Measurements from ENCODE around the gene LMBR1.
"Not testable (repeated sequence)": the region's sequence is repeated elsewhere in the genome, so short reads cannot be mapped to it uniquely, and the experiment has no call there.

Gene LMBR1

DNA sequence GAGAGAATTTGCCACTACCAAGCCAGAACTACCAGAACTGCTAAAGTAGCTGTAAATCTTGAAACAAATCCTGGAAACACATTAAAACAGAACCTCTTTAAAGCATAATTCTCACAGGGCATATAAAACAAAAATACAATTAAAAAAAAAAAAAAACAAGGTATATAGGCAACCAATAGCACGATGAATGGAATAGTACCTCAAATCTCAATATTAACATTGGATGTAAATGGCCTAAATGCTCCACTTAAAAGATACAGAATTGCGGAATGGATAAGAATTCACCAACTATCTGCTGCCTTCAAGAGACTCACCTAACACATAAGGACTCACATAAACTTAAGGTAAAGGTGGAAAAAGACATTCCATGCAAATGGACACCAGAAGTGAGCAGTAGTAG, 17.2 kb downstream of the LMBR1 start:
- TF ChIP-seq, protein P1, sequence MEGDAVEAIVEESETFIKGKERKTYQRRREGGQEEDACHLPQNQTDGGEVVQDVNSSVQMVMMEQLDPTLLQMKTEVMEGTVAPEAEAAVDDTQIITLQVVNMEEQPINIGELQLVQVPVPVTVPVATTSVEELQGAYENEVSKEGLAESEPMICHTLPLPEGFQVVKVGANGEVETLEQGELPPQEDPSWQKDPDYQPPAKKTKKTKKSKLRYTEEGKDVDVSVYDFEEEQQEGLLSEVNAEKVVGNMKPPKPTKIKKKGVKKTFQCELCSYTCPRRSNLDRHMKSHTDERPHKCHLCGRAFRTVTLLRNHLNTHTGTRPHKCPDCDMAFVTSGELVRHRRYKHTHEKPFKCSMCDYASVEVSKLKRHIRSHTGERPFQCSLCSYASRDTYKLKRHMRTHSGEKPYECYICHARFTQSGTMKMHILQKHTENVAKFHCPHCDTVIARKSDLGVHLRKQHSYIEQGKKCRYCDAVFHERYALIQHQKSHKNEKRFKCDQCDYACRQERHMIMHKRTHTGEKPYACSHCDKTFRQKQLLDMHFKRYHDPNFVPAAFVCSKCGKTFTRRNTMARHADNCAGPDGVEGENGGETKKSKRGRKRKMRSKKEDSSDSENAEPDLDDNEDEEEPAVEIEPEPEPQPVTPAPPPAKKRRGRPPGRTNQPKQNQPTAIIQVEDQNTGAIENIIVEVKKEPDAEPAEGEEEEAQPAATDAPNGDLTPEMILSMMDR (IDR thresholded peaks at IDR 0.05; ENCODE audit: low read depth, low read length) = no peak
- Histone ChIP-seq H3K27ac (no peak overlapping the region), H3K27me3 (ENCODE audit: insufficient read depth, low read depth, severe bottlenecking) (no peaks in the 10 kb centered on the region), H3K4me3 (ENCODE audit: low read depth, low read length) (no peak overlapping the region), H3K36me3 (peaks cover 6% of the 10 kb centered on the region), H3K9me3 (ENCODE audit: severe bottlenecking) (peaks cover 6% of the 10 kb centered on the region)
- no peak for DNase-seq

DNA sequence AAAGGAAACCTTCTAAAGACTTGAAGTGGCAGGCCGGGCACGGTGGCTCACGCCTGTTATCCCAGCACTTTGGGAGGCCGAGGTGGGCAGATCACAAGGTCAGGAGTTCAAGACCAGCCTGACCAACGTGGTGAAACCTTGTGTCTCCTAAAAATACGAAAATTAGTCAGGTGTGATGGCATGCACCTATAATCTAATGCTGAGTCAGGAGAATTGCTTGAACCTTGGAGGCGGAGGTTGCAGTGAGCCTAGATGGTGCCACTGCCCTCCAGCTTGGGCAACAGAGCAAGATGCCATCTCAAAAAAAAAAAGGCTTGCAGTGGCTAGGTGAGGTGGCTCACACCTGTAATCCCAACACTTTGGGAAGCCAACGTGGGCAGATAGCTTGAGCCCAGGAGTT, 24.6 kb downstream of the LMBR1 start:
- not testable (repeated sequence) for H3K9me3 ChIP-seq (ENCODE audit: severe bottlenecking); DNase-seq; H3K36me3 ChIP-seq; H3K4me3 ChIP-seq (ENCODE audit: low read depth, low read length); H3K27me3 ChIP-seq (ENCODE audit: insufficient read depth, low read depth, severe bottlenecking); H3K27ac ChIP-seq

DNA sequence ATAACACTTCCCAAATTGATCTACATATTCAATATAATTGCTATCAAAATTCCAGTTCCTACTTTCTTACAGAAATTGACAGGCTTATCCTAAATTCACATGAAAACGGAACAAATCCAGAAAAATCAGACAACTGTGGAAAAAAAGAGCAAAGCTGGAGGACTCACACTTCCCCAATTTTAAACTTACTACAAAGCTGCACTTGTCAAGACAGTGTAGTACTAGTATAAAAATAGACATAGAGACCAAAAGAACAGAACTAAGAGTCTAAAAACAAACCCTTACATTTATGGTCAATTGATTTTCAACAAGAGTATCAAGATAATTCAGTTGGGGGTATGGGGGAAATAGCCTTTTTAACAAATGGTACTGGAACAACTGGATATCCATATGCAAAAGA, 27.5 kb downstream of the LMBR1 start:
- TF ChIP-seq, protein P1 (IDR thresholded peaks at IDR 0.05; ENCODE audit: low read depth, low read length) = no peak
- no peak for DNase-seq
- H3K4me3 ChIP-seq (ENCODE audit: low read depth, low read length) = no peak overlapping the region
- no peaks in the 10 kb centered on the region for H3K9me3 ChIP-seq (ENCODE audit: severe bottlenecking)
- H3K36me3 ChIP-seq = peaks cover 11% of the 10 kb centered on the region
- H3K27ac ChIP-seq = no peak overlapping the region
- H3K27me3 ChIP-seq (ENCODE audit: insufficient read depth, low read depth, severe bottlenecking) = no peaks in the 10 kb centered on the region

DNA sequence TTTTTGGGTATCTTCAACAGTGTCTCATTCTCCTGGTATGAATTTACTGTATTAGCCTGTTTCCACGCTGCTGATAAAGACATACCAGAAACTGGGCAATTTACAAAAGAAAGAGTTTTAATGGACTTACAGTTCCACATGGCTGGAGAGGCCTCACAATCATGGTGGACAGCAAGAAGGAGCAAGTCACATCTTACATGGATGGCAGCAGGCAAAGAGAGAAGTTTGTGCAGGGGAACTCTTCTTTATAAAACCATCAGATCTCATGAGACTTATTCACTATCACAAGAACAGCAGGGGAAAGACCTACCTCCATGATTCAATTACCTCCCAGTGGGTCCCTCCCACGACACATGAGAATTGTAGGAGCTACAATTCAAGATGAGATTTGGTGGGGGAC, 31.0 kb downstream of the LMBR1 start:
- DNase-seq; H3K9me3 ChIP-seq (ENCODE audit: severe bottlenecking); H3K4me3 ChIP-seq (ENCODE audit: low read depth, low read length); H3K27me3 ChIP-seq (ENCODE audit: insufficient read depth, low read depth, severe bottlenecking); H3K27ac ChIP-seq: not testable (repeated sequence)
- H3K36me3 ChIP-seq = peaks cover 12% of the 10 kb centered on the region

DNA sequence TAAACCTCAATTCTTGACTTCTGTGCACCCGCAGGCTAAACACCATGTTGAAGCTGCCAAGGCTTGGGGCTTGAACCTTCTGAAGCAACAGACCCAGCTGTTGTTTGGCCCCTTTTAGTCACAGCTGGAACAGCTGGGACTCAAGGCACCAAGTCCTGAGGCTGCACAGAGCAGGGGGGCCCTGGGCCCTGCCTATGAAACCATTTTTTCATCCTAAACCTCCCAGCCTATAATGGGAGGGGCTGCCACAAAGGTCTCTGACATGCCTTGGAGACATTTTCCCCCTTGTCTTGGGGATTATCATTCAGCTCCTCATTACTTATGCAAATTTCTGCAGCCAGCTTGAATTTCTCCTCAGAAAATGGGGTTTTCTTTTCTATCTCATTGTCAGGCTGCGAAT, 31.8 kb downstream of the LMBR1 start:
- DNase-seq = no peak
- Histone ChIP-seq H3K9me3 (ENCODE audit: severe bottlenecking) (no peaks in the 10 kb centered on the region), H3K27ac (no peak overlapping the region), H3K4me3 (ENCODE audit: low read depth, low read length) (no peak overlapping the region), H3K36me3 (peaks cover 12% of the 10 kb centered on the region), H3K27me3 (ENCODE audit: insufficient read depth, low read depth, severe bottlenecking) (no peaks in the 10 kb centered on the region)
- TF ChIP-seq, protein P1 (IDR thresholded peaks at IDR 0.05; ENCODE audit: low read depth, low read length) = no peak

DNA sequence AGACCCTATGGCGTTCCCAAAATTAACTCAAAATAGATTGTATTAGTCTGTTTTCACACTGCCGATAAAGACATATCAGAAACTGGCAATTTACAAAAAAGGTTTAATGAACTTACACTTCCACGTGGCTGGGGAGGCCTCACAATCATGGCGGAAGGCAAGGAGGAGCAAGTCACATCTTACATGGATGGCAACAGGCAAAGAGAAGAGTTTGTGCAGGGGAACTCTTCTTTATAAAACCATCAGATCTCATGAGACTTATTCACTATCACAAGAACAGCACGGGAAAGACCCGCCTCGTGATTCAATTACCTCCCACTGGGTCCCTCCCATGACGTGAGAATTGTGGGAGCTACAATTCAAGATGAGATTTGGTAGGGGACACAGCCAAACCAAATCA, 32.9 kb downstream of the LMBR1 start:
- H3K27me3 ChIP-seq (ENCODE audit: insufficient read depth, low read depth, severe bottlenecking); H3K4me3 ChIP-seq (ENCODE audit: low read depth, low read length); DNase-seq; H3K27ac ChIP-seq; H3K9me3 ChIP-seq (ENCODE audit: severe bottlenecking): not testable (repeated sequence)
- H3K36me3 ChIP-seq = peaks cover 12% of the 10 kb centered on the region

DNA sequence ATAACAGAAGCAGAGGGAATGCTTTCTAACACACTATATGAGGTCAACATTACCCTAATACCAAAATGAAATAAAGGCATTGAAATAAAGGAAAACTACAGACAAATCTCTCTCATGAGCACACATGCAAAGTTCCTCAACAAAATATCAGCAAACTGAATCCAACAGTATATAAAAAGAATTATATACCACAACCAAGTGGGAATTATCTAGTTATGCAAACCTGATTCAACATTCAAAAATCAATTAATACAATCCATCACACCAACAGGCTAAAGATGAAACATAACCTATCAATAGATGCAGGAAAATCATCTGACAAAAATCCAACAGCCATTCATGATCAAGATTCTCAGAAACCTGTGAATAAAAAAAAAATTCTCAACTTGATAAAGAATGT, 34.5 kb downstream of the LMBR1 start:
- no peak for DNase-seq
- no peaks in the 10 kb centered on the region for H3K27me3 ChIP-seq (ENCODE audit: insufficient read depth, low read depth, severe bottlenecking)
- TF ChIP-seq, protein P1 (IDR thresholded peaks at IDR 0.05; ENCODE audit: low read depth, low read length) = no peak
- H3K36me3 ChIP-seq = peaks cover 12% of the 10 kb centered on the region
- no peak overlapping the region for H3K4me3 ChIP-seq (ENCODE audit: low read depth, low read length)
- H3K27ac ChIP-seq = no peak overlapping the region
- peaks cover 3% of the 10 kb centered on the region for H3K9me3 ChIP-seq (ENCODE audit: severe bottlenecking)

All from WERI-Rb-1 (cell line).